Measurements from ENCODE around the gene AP2A1. TPM values are rescaled to one million over a fixed set of nuclear protein-coding genes. Genes with fewer than 3 reads are reported as not detected.

AP2A1 gene
- total and polyA plus RNA-seq, 9 of the 15 experiments (the other 6 are each of a cell fraction or from before 2014, with no cell fraction given): 0.55 to 150 (median 31.9) TPM

- Histone ChIP-seq H3K27me3 (ENCODE audit: control insufficient read depth in 2 of 2, insufficient read depth in 2 of 2, low read length in 2 of 2) (no peaks in the 10 kb centered on the region), H3K4me1 (replicated peaks in 1 of 2; ENCODE audit: control insufficient read depth in 2 of 2, insufficient read depth in 2 of 2, low read length in 2 of 2) (peaks cover 2 to 22% of the 10 kb centered on the region in 2 experiments; a peak in 3 of 5 replicates), H3K4me3 (no peak overlapping the region), H2AFZ (ENCODE audit: low read depth, low read length) (no peak overlapping the region), H3K79me2 (ENCODE audit: control insufficient read depth, insufficient read depth, low read length) (peaks cover 28% of the 10 kb centered on the region), H3K36me3 (ENCODE audit: control insufficient read depth, insufficient read depth, low read length) (peaks cover 70% of the 10 kb centered on the region; the same call in 2 of the 3 replicates), H3K9me3 (replicated peaks; ENCODE audit: control insufficient read depth, insufficient read depth, low read depth, low read length) (no peaks in the 10 kb centered on the region; the same call in 1 of the 2 replicates), H3K9ac (ENCODE audit: insufficient read depth in 1 of 2, low read depth in 2 of 2, low read length in 2 of 2) (peak overlapping the region in 1 of 2 experiments; percentile 61; a peak in 1 of 4 replicates), H3K27ac (ENCODE audit: extremely low read depth, low read depth, low read length) (no peak overlapping the region), H4K20me1 (replicated peaks; ENCODE audit: control insufficient read depth, insufficient read depth, low read length) (no peaks in the 10 kb centered on the region), H3K4me2 (ENCODE audit: insufficient read depth, low read length) (no peak overlapping the region), H3K9me1 (ENCODE audit: control insufficient read depth, insufficient read depth, low read length) (peaks cover 2% of the 10 kb centered on the region)
- WGBS (ENCODE audit: insufficient coverage, low coverage, missing lambda C conversion rate): 97% methylated on average over 12 of the region's 18 CpGs
- DNase-seq (ENCODE audit: extremely low read depth in 1 of 4, low spot score in 3 of 4) (no peak), ATAC-seq (no peak), FAIRE-seq (no peak)
- CTCF ChIA-PET (ENCODE audit: low intra/inter-chr PET ratio): no interaction called here
- intact Hi-C loops (cut with micrococcal nuclease): no loop called here
- no TSS peak for BruUV-seq (replicated peaks)
- in situ Hi-C loops (cut with MboI): no loop called here
- POLR2A ChIA-PET: no interaction called here
- TF ChIP-seq HINFP (tag; conservative IDR thresholded peaks at IDR 0.05; ENCODE audit: low read depth) (no peak), JUND (IDR thresholded peaks at IDR 0.05; ENCODE audit: borderline replicate concordance, low read depth, low read length) (no peak), JUND (tag; IDR thresholded peaks at IDR 0.05; ENCODE audit: borderline replicate concordance, low read depth, low read length) (no peak), POLR2G (IDR thresholded peaks at IDR 0.05; ENCODE audit: low read depth, low read length) (peak; percentile 52), CUX1 (CRISPR knock-in tag; IDR thresholded peaks at IDR 0.05) (no peak), RBFOX2 (IDR thresholded peaks at IDR 0.05; ENCODE audit: low read depth, low read length) (0 out of 2 replicates have a peak, but pooled peaks have one; percentile 34), CBFB (CRISPR knock-in tag; IDR thresholded peaks at IDR 0.05) (no peak), CREB3L1 (IDR thresholded peaks at IDR 0.05; ENCODE audit: borderline replicate concordance, low read depth) (no peak), SFPQ (IDR thresholded peaks at IDR 0.05; ENCODE audit: low read depth, low read length) (no peak), FOXK1 (CRISPR knock-in tag; IDR thresholded peaks at IDR 0.05; ENCODE audit: borderline replicate concordance) (no peak), MAZ (CRISPR knock-in tag; conservative IDR thresholded peaks at IDR 0.05 in 1 of 2, IDR thresholded peaks at IDR 0.05 in 1 of 2) (no peak)
Observed at GRCh38 chr19:49782515-49782914, 15.7 kb downstream of the AP2A1 start.
